Activated effector memory CD4-positive, alpha-beta T cell treated with Interleukin-2 at 50 U/mL for 16 hours (primary cell): Measurements from ENCODE around the gene FSIP1.

ENCODE experiments used
- DNase-seq: peaks from one replicate; pipeline ENCODE4 v3.0.0-alpha.2; 2020

FSIP1 gene

GRCh38 chr15:39682366-39682765 is 100.3 kb downstream of the FSIP1 start:
- no peak for DNase-seq

GRCh38 chr15:39680868-39681267 is 101.8 kb downstream of the FSIP1 start:
- no peak for DNase-seq

GRCh38 chr15:39672666-39673065 is 110.0 kb downstream of the FSIP1 start:
- no peak for DNase-seq

- no peak for DNase-seq
These were observed 110.5 kb downstream of the FSIP1 start for GRCh38 chr15:39672184-39672583.

- no peak for DNase-seq
These were observed 112.0 kb downstream of the FSIP1 start for GRCh38 chr15:39670687-39671086.

GRCh38 chr15:39669661-39670060 is 113.0 kb downstream of the FSIP1 start:
- no peak for DNase-seq

GRCh38 chr15:39669241-39669640 is 113.4 kb downstream of the FSIP1 start:
- DNase-seq: no peak

GRCh38 chr15:39668457-39668856 is 114.2 kb downstream of the FSIP1 start:
- no peak for DNase-seq

- DNase-seq: no peak
These were observed 115.1 kb downstream of the FSIP1 start for GRCh38 chr15:39667382-39668127.

- no peak for DNase-seq
These were observed 116.0 kb downstream of the FSIP1 start for GRCh38 chr15:39666677-39667076.

- no peak for DNase-seq
These were observed 116.9 kb downstream of the FSIP1 start for GRCh38 chr15:39665629-39666250.

- DNase-seq: no peak
These were observed 118.9 kb downstream of the FSIP1 start for GRCh38 chr15:39663704-39664250.

- DNase-seq: no peak
These were observed 120.9 kb downstream of the FSIP1 start for GRCh38 chr15:39661776-39662175.

- no peak for DNase-seq
These were observed 123.9 kb downstream of the FSIP1 start for GRCh38 chr15:39658740-39659139.

- DNase-seq: no peak
These were observed 125.0 kb downstream of the FSIP1 start for GRCh38 chr15:39657668-39658067.

GRCh38 chr15:39657181-39657580 is 125.5 kb downstream of the FSIP1 start:
- no peak for DNase-seq

GRCh38 chr15:39654304-39654703 is 128.3 kb downstream of the FSIP1 start:
- no peak for DNase-seq

GRCh38 chr15:39651881-39652280 is 130.8 kb downstream of the FSIP1 start:
- no peak for DNase-seq

- no peak for DNase-seq
These were observed 131.3 kb downstream of the FSIP1 start for GRCh38 chr15:39651295-39651694.

GRCh38 chr15:39649757-39650156 is 132.9 kb downstream of the FSIP1 start:
- DNase-seq: no peak

GRCh38 chr15:39646425-39646824 is 136.2 kb downstream of the FSIP1 start:
- DNase-seq: no peak

- no peak for DNase-seq
These were observed 136.7 kb downstream of the FSIP1 start for GRCh38 chr15:39645976-39646257.

GRCh38 chr15:39645138-39645975 is 137.3 kb downstream of the FSIP1 start:
- DNase-seq: no peak

GRCh38 chr15:39644136-39644535 is 138.5 kb downstream of the FSIP1 start:
- no peak for DNase-seq
